Activated CD8-positive, alpha-beta memory T cell treated with anti-CD3 and anti-CD28 coated beads for 4 hours (primary cell): ENCODE measurements around the gene KLRC3.
"Not testable (repeated sequence)": the region's sequence is repeated elsewhere in the genome, so short reads cannot be mapped to it uniquely, and the experiment has no call there.

Experiments
- DNase-seq, 2 donors: peaks; one replicate each; pipeline ENCODE4 v3.0.0-alpha.2; 2020; ENCODE audit warnings: low read depth in 2 of 2

The KLRC3 gene

DNA sequence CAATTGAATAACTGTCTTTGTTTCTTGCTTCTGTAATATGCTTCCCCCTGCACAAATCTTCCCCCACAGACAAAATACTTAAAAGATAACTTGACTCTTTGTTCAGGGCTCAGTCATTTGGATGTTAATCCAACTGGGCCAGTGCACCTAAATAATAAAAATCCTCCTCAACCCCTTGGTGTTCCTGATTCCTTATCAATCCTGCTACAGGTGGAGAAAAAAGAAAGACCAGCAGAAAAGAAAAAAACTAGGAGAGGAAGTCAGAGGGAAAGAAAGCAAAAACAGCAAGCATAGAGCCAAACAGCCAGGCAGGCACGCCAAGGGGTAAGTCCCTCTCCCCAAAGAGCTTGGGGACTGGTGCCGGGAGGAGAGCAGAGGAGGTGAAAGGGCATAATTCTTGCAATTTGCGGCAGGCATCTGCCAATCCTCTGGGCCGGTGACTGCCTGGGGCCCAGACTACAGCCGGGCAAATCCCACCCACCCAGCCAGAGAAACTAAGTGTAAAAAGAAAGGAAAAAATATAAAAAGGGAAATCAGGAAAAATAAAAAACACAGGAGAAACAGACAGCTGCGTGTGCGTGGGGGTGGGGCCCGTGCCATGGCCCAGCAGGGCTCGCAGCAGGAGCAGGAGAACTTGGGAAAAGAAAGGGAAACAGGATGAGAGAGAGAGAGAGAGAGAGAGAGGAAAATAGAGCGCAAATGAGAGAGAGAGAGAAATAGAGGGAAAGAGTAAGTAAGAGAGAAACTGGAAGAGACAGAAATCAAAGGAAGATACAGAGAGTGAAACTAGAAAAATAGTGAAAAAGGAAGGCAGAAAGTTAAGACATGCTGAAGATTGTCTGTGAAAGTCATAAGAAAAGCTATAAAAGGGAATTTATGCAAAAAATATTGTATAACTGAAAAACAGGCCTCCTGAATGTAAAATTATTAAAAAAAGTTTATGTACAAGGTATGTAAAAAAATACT, 51.9 kb downstream of the KLRC3 start:
- no peak for DNase-seq

DNA sequence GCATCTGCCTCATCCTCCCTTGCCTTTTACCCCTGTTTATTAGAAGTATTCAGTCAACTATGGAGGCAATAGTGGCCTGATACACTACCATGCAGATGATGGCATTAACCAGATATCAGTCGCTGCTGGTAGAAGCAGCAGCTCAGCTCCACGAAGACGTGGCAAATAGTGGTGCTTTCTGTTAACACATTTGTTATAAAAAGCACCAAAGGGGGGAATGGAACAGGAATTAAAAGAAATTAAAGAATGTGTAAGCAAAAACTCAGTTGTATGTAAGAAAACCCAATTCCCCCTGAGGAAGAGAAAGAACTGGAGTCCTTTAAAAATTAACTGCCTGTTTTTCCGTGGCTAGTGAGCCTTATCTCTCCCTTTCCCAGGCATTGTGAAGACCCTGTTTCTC, 52.7 kb downstream of the KLRC3 start:
- DNase-seq, result not testable (repeated sequence)

DNA sequence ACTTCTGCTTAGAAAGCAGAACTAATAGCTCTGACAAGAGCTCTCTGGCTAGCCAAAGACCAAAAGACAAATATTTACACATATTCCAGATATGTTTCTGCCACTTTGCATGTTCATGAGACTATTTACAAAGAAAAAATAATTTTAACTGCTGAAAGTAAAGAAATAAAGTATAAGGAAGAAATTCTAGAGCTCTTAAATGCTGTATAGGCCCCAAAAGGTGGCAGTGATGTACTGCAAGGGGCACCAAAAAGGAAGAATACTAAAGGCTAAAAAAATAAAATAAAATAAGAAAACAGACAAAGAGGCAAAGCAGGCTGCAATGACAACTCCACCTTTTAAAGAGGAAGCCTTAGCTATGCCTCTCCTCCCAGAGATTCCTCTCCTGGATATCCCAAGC, 53.5 kb downstream of the KLRC3 start:
- no peak for DNase-seq

DNA sequence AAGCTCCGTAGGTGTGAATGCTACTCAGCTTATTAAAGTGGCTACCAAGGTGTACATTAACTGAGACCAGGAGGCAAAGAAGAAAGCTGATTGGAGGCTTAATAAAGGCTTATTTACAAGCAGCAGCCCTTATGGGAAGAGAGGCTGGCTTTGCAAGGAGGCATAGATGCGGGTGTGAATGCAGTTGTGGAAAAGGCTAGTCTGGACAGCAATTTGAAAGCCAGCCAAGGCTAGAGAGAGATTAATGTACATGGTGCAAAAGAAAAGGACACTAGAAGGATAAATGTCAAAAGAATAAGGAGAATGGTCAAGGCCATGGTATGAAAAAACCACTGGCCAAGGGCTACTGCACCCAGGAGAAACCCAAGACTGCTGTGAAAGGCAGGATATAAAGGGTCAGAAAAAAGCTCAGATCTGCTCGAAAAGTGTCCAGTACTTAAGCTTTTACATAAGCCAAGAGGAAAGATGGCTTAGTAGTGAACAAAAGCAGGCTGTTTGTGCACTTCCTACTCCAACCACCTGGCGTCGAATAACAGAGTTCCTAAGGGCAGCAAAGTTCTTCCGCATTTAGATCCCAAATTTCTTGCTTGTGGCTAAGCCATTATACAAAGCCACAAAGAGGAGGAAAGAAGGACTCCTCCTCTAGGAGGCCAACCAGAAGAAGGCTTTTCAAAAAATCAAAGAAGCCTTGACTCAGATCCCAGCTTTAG, 54.5 kb downstream of the KLRC3 start:
- DNase-seq, result no peak

DNA sequence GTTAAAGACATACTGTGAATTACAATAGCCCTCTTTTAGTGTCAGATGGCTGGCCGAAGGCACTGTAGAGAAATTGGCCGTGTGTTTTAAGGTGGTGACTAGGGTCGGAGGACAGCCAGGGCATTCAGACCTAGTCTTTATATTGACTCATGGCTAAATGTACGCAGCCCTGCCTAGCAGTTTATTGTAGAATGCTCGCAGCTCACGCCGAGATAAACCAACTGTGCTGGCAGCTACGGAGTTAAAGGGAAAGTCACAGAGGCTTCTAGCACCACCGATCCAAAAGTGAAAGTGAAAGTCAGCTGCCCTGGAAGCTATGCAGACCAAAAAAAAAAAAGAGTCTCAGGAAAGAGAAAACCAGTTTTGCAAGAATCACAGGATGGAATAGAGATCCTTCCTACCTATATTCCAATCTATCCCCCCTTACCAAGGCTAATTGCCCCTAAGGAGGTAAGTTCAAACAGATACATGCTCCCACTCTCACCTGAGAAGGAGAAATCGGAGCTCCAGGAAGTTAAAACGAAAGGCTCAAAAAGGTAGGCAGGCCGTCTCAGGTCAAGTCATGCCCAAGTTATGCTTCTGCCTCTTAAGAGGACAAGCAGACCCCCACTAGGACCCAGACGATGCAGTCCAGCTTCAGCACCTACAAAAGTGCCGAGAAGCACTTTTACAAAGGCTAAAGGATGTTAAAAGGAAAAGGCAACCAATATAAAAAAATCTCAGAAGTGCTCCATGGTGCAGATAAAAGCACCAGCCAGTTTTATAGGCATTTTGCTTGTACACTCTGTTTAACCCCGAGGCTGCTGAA, 55.4 kb downstream of the KLRC3 start:
- peak in 1 of 2 donors; percentile 54 for DNase-seq

DNA sequence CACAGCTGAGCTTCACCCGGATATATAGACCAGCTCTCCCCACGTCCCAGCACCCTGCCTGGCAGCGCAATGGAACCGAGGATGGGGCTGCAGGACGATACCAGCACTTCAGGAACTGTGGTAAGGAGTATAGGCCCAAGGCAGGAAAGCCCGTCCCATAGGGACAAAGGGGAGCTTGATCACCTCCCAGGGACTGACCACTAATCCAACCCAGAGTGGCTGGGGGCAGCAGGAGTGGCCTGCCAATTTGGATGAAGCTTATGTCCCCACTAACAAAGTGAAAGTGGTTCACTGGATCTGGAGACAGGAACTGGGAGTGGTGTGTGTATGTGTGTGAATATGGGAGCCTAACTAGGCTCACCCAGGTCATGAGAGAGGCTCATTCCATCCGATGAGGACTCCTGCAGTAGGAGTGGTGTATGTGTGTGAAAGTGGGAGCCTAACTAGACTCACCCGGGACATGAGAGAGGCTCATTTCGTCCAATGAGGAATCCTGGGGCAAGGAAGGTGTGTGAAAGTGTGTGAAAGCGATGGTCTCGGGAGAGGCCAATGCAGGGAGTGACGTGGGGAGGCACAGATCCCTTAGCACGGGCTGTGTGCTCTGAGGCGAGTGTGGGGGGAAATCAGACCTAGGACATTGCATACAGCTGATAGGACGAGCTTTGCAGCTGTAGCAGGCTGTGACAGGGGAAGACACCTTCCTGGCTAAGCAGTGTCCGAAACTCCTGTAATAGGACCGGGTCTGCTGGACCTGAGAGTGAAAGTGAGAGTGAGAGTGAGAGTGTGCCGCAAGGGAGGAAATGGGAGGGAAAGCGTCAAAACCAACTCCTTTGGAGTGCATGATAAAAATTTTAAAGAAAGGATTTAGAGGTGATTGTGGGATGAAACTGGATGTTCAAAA, 56.2 kb downstream of the KLRC3 start:
- DNase-seq, result no peak

DNA sequence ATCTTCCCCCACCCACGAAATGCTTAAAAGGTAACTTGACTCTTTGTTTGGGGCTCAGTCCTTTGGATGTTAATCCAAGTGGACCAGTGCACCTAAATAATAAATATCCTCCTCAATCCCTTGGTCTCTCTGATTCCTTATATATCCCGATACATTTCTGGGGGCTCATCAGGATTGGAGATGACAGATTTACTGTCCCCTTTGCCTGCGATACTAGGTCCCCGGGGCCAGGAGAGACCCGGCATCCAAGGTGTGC, 56.8 kb downstream of the KLRC3 start:
- no peak for DNase-seq

DNA sequence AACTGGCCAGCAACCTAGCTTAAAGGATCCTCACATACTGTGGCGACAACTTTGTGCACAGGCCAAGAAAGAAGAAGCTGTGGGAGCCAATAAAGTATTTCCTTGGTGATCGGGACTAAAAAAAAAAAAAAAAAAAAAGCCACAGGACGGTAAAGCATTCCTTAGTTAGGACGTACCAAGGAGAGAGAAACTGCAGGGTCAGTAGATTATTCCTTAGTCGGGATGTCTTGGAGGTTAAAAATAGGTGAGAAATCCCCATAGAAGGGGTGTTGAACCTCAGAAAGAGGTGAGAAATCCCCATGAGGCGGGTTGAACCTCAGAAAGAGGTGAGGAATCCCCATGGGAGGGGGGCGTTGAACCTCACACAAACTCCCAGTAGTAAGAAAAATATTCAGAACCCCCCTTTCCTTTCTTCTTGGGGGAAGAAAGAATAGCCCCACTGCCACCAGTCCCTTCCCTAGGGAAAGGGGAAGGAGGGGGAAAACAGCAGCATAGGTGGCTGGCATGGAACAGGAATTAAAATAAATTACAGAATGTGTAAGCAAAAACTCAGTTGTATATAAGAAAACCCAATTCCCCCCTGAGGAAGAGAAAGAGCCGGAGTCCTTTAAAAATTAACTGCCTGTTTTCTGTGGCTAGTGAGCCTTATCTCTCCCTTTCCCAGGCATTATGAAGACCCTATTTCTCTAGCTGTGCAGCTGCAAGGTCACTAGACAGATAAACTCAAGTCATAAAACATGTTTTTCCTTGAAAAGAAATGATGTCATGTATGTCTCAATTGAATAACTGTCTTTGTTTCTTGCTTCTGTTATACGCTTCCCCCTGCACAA, 57.4 kb downstream of the KLRC3 start:
- DNase-seq, result no peak

DNA sequence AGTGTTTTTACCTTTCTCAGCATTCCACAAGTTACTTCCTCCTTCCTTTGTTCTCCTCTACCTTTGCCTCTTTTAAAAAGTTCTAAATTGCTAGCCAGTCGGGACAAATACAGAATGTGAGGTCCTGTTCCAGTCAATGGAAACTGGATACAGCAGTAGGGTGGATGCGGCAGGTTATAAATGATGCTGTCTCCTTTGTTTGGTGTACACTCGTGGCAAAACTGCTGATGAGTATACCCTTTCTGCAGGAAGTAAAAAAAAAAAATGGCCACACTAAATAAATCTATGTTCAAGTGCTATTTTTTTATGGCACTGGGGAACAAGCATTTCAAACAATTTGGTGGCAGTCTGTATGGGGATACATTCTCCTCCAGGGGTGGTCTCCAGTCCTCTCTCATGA, 58.1 kb downstream of the KLRC3 start:
- no peak for DNase-seq
